MCF 10A (cell line): ENCODE results near the gene LRIT1. TPM values are rescaled to one million over a fixed set of nuclear protein-coding genes. Genes with fewer than 3 reads are reported as not detected.

Experiments
- BruUV-seq: library from RNA; stranded (reverse); fragments of 400-500 nt; replicated peaks from 2 replicates; lab custom pipeline; 2021; lab: Mats Ljungman, UMichigan
- CTCF ChIA-PET: fragments of 300-600 bp; sonication (Branson Sonifier 250); formaldehyde crosslinking; extraction: SDS; loops from one replicate; lab custom pipeline; 2021; ENCODE audit warnings: antibody characterized with exemption, inconsistent platforms; lab: Yijun Ruan, JAX
- POLR2A ChIA-PET: fragments of 300-600, 350-650 bp; sonication (Branson Sonifier 250); formaldehyde crosslinking; extraction: SDS; loops from one replicate; lab custom pipeline; 2020; ENCODE audit warnings: antibody characterized with exemption, inconsistent platforms; lab: Yijun Ruan, JAX
- DNase-seq: peaks from one replicate; pipeline ENCODE4 v3.0.0-alpha.2; 2018; ENCODE audit not compliant: unreplicated experiment
- H3K27ac Mint-ChIP-seq: one replicate; pipeline ENCODE4 v1.8.0; 2022; ENCODE audit warnings: mild to moderate bottlenecking, low read depth, mixed read lengths; ENCODE audit not compliant: unreplicated experiment
- H3K27me3 Mint-ChIP-seq: one replicate; pipeline ENCODE4 v1.8.0; 2022; ENCODE audit warnings: mixed read lengths; ENCODE audit not compliant: insufficient read depth, unreplicated experiment
- H3K36me3 Mint-ChIP-seq: one replicate; pipeline ENCODE4 v1.8.0; 2022; ENCODE audit warnings: mild to moderate bottlenecking, moderate library complexity, mixed read lengths; ENCODE audit not compliant: insufficient read depth, unreplicated experiment
- H3K4me1 Mint-ChIP-seq: one replicate; pipeline ENCODE4 v1.8.0; 2022; ENCODE audit warnings: mixed read lengths; ENCODE audit not compliant: insufficient read depth, unreplicated experiment
- H3K4me3 Mint-ChIP-seq: one replicate; pipeline ENCODE4 v1.8.0; 2022; ENCODE audit warnings: mild to moderate bottlenecking, moderate library complexity, mixed read lengths; ENCODE audit not compliant: unreplicated experiment
- H3K9me3 Mint-ChIP-seq: one replicate; pipeline ENCODE4 v1.8.0; 2022; ENCODE audit warnings: mixed read lengths; ENCODE audit not compliant: unreplicated experiment
- intact Hi-C: fragments of 100-400 bp; cut with micrococcal nuclease; formaldehyde crosslinking; loops from 2 replicates; pipeline ENCODE4 v1.14.1; 2022
- total RNA-seq: library from RNA; stranded (reverse); gene quantifications from 2 replicates; pipeline ENCODE4 v1.2.3, GENCODE V29; 2022
- TF ChIP-seq, protein P1 (sequence below): fragments of 200-600 bp; IDR thresholded peaks from one replicate; pipeline ENCODE4 v1.8.0; 2022; ENCODE audit warnings: antibody characterized with exemption, mild to moderate bottlenecking; ENCODE audit not compliant: unreplicated experiment

The LRIT1 gene
- total RNA-seq, 1 experiment from 2014 or later = not detected

DNA sequence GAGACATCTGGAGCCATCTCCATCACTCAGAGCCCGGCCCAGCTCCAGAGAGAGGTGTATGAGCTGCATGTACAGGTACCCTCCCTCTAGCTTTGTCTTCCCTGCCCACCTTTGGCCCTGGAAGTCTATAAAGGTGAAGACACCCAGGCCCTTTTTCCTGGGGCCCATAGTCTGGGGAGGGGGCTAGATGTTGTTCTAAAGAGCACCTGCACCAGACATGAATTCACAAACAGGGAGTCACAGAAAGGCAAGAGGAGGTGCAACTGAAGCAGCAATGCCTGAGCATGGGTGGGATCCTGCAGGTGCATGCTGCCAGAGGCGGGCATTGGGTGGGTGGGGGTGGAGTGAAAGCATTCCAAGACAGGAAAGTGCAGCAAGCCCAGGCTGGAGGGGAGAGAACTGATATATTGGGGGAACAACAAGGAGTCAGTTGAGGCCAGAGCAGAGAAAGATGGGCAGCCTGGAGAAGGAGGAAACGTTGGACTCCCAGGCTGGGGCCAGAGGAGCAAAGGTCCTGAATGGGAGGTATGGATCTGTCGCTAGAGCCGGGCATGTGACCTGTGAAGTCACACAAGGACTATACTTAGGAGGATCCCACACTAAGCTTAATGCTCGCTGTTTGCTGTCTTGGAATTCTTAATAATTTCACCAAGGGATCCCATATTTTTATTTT, 35.4 kb downstream of the LRIT1 start:
- ChIA-PET CTCF (interaction anchor here (0.6 to 9.2 kb wide), 21 partner anchors 9 to 1751 kb away, joined by 3 to 210 read pairs (median 5); partner anchors contain the start of gene GHITM), POLR2A (interaction anchor here (1.0 kb wide), 1 partner anchor 45 kb away, joined by 3 read pairs; no protein-coding TSS in a partner anchor)
- no TSS peak for BruUV-seq
- Mint-ChIP-seq H3K4me3 (no peak overlapping the region), H3K9me3 (no peaks in the 10 kb centered on the region), H3K4me1 (no peaks in the 10 kb centered on the region), H3K27ac (no peak overlapping the region), H3K36me3 (no peaks in the 10 kb centered on the region), H3K27me3 (peaks cover 38% of the 10 kb centered on the region)
- no peak for DNase-seq
- TF ChIP-seq, protein P1, sequence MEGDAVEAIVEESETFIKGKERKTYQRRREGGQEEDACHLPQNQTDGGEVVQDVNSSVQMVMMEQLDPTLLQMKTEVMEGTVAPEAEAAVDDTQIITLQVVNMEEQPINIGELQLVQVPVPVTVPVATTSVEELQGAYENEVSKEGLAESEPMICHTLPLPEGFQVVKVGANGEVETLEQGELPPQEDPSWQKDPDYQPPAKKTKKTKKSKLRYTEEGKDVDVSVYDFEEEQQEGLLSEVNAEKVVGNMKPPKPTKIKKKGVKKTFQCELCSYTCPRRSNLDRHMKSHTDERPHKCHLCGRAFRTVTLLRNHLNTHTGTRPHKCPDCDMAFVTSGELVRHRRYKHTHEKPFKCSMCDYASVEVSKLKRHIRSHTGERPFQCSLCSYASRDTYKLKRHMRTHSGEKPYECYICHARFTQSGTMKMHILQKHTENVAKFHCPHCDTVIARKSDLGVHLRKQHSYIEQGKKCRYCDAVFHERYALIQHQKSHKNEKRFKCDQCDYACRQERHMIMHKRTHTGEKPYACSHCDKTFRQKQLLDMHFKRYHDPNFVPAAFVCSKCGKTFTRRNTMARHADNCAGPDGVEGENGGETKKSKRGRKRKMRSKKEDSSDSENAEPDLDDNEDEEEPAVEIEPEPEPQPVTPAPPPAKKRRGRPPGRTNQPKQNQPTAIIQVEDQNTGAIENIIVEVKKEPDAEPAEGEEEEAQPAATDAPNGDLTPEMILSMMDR = no peak
- intact Hi-C loops = loop anchor here (1.0 to 10.0 kb wide), 3 partner anchors 46 to 151 kb away; no protein-coding TSS in a partner anchor

DNA sequence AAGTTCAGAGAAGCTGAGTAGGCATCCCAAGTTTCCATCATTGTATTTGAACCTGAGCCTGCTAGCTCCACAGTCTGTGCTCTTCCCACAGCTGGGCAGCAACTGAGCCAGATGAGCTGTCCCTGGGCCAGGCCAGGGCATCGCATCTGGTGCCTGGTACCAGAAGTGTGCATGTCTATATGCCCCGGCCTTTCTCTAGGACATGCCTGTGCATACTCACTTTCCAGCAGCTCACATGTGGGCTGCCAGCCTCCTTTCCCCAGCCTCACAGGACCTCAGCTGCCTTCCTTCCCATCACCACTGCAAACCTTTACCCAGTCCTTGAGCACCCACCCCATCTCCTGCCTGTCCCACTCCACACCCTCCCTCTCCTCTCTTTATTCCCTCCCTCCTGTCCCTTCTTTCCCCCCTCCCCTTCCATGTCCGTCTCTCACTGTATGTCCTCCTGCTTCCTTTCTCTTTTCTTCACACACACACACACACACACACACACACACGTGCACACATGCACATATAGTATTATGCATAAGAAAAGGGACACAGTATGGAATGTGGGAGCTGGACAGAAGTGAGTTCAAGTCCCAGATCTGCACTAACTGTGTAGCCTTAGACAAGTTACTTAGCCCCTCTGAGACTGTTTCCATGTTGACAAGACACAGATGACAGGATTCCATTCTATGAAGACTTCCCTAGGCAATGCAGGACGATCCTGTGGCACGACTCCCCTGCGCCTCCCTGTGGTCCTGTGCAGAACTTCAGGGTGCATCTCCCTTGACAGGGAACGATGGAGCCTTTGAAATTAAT, 36.1 kb downstream of the LRIT1 start:
- no peaks in the 10 kb centered on the region for H3K36me3 Mint-ChIP-seq
- no peaks in the 10 kb centered on the region for H3K4me1 Mint-ChIP-seq
- ChIA-PET CTCF (interaction anchor here (0.6 to 9.2 kb wide), 31 partner anchors 8 to 1751 kb away, joined by 3 to 210 read pairs (median 4); partner anchors contain the start of genes GHITM and GPR15LG), POLR2A (interaction anchor here (1.0 to 1.3 kb wide), 2 partner anchors 45 to 56 kb away, joined by 3 read pairs; no protein-coding TSS in a partner anchor)
- H3K9me3 Mint-ChIP-seq = no peaks in the 10 kb centered on the region
- H3K4me3 Mint-ChIP-seq = no peak overlapping the region
- DNase-seq = peak; percentile 67
- TF ChIP-seq, protein P1 = peak; percentile 80
- BruUV-seq = no TSS peak
- intact Hi-C loops = loop anchor here (1.0 to 10.0 kb wide), 3 partner anchors 45 to 150 kb away; no protein-coding TSS in a partner anchor
- peaks cover 43% of the 10 kb centered on the region for H3K27me3 Mint-ChIP-seq
- H3K27ac Mint-ChIP-seq = no peak overlapping the region

DNA sequence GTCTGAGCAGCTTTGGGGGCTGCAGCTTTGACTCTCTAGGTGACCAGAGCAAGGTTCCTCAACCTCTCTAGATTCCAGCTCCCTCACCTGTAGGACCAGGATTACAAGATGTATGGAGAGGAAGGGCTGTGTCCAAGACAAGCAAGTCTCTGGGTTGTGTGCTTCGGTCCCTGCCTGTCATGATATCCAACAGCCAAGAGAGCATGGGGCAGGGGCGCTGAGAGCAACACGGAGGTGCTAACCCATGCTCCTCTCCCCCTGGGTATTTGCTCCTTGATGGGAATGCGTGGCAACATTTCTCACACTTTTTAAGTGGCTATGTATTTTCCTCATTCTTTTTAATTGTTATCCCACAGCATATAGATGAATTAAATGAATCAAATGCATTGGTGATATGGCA, 36.7 kb downstream of the LRIT1 start:
- H3K9me3 Mint-ChIP-seq = no peaks in the 10 kb centered on the region
- H3K4me3 Mint-ChIP-seq = no peak overlapping the region
- no peak for DNase-seq
- ChIA-PET CTCF (interaction anchor here (0.7 to 9.2 kb wide), 19 partner anchors 8 to 362 kb away, joined by 3 to 210 read pairs (median 7); partner anchors contain the start of genes GHITM and GPR15LG), POLR2A (interaction anchor here (1.3 kb wide), 1 partner anchor 55 kb away, joined by 3 read pairs; no protein-coding TSS in a partner anchor)
- peaks cover 46% of the 10 kb centered on the region for H3K27me3 Mint-ChIP-seq
- intact Hi-C loops = loop anchor here (1.0 to 10.0 kb wide), 3 partner anchors 44 to 150 kb away; no protein-coding TSS in a partner anchor
- no peak overlapping the region for H3K27ac Mint-ChIP-seq
- BruUV-seq = no TSS peak
- no peaks in the 10 kb centered on the region for H3K4me1 Mint-ChIP-seq
- no peaks in the 10 kb centered on the region for H3K36me3 Mint-ChIP-seq
- TF ChIP-seq, protein P1 = no peak
